GM13976 (cell line): ENCODE data around the gene UBE2R2.
"Not testable (repeated sequence)": the region's sequence is repeated elsewhere in the genome, so short reads cannot be mapped to it uniquely, and the experiment has no call there.

Experiments used
- DNase-seq: peaks from one replicate; pipeline ENCODE4 v3.0.0; 2012; ENCODE audit warnings: low spot score
- in situ Hi-C: fragments of 300-500 bp; cut with MboI; formaldehyde crosslinking; loops from one replicate; pipeline ENCODE4 v1.12.0; 2022; ENCODE audit warnings: low sequenced_read_pairs, mixed read lengths, inconsistent platforms; ENCODE audit not compliant: unreplicated experiment
- TF ChIP-seq, protein P1 (sequence below): IDR thresholded peaks from 2 replicates; pipeline ENCODE4 v1.5.1; 2012; ENCODE audit warnings: borderline replicate concordance, mild to moderate bottlenecking; ENCODE audit not compliant: insufficient read depth; ENCODE audit errors: extremely low read depth, missing control alignments, control extremely low read depth

Gene UBE2R2

DNA sequence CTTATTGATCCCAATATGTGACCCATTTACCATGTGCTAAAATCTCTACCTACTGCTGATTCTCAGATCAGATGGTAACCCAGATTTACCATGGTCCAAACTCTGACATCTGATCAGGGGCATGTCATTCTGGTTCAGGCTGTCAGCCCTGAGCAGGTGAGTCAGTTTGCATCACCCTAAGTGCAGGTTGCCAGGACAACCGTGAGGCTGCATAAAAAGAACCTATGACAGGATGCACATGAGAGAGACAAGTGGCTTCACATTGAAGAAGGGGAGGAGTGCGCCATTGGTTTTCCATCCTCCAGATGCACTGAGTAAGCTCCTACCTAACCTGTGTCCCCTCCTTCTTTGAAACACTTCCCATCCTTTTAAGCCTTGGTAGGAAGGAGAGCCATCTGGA, 22.4 kb upstream of the UBE2R2 start:
- TF ChIP-seq, protein P1, sequence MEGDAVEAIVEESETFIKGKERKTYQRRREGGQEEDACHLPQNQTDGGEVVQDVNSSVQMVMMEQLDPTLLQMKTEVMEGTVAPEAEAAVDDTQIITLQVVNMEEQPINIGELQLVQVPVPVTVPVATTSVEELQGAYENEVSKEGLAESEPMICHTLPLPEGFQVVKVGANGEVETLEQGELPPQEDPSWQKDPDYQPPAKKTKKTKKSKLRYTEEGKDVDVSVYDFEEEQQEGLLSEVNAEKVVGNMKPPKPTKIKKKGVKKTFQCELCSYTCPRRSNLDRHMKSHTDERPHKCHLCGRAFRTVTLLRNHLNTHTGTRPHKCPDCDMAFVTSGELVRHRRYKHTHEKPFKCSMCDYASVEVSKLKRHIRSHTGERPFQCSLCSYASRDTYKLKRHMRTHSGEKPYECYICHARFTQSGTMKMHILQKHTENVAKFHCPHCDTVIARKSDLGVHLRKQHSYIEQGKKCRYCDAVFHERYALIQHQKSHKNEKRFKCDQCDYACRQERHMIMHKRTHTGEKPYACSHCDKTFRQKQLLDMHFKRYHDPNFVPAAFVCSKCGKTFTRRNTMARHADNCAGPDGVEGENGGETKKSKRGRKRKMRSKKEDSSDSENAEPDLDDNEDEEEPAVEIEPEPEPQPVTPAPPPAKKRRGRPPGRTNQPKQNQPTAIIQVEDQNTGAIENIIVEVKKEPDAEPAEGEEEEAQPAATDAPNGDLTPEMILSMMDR: no peak
- in situ Hi-C loops: no loop called here
- no peak for DNase-seq

DNA sequence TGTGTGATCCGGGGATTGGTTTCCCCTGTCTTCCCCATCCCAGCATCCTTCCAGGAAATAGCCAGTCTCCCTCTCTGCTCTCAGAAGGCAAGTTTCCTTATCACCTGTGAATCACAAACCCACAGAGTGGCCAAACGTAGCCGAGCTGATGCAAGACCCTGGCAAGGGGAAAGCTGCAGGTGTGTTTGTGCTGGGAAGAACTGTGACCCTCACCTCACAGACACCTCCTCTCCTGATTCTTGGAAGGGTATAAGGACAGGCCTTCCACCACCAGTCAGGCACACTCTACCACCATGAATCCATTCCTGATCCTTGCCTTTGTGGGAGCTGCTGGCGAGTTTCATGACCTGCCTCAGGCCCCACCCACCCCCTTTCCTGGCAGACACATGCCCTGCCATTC, 21.7 kb upstream of the UBE2R2 start, which contains the start of gene PRSS3:
Gene PRSS3 (plus strand): TSS at position 281 of the 400 bp plus-strand sequence. CDS start 13 bp downstream, at position 294.
- in situ Hi-C loops: no loop called here
- no peak for DNase-seq
- TF ChIP-seq, protein P1: no peak

DNA sequence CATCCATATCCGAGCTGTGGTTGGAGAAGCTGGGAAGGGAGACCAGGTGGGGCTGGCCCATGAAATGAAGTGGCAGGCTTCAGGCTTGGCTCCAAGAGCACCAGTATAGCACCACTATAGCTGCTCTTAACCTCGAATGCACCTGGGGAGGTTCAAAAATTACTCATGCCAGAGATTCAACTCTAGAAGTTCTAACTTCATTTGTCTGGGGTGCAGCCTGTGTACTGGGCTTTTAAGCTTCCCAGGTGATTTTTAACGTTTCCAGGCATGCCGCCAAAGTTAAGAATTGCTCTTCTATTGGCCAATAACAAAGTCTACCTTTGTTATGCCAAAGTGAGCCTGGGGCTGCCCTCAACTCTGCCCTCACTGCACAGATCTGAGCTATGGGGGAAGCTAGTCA, 21.1 kb upstream of the UBE2R2 start:
- TF ChIP-seq, protein P1: no peak
- in situ Hi-C loops: no loop called here
- no peak for DNase-seq

DNA sequence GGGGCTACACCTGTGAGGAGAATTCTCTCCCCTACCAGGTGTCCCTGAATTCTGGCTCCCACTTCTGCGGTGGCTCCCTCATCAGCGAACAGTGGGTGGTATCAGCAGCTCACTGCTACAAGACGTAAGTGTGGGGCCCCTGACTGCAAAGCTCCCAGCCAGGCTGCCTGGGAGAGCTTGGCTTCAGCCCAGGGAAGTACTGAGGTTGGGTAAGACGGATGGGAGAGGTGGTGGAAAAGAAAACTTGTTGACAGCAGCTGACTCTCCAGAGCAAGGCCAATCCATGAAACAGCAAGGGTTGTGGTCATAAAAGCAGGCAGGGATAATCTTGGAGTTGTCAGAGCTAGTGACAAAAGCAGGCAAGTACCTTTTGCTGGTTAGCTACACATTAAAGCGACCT, 20.3 kb upstream of the UBE2R2 start:
- DNase-seq, in situ Hi-C loops: not testable (repeated sequence)

DNA sequence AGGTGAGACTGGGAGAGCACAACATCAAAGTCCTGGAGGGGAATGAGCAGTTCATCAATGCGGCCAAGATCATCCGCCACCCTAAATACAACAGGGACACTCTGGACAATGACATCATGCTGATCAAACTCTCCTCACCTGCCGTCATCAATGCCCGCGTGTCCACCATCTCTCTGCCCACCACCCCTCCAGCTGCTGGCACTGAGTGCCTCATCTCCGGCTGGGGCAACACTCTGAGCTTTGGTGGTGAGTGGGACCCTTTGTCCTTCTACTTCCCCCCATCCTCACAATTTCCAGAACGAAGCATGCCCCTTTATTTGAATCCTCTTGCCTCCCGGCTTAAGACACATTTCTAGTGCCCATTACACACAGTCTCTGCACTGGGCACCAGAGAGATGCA, 19.1 kb upstream of the UBE2R2 start:
- no peak for DNase-seq
- TF ChIP-seq, protein P1: no peak
- in situ Hi-C loops: no loop called here

DNA sequence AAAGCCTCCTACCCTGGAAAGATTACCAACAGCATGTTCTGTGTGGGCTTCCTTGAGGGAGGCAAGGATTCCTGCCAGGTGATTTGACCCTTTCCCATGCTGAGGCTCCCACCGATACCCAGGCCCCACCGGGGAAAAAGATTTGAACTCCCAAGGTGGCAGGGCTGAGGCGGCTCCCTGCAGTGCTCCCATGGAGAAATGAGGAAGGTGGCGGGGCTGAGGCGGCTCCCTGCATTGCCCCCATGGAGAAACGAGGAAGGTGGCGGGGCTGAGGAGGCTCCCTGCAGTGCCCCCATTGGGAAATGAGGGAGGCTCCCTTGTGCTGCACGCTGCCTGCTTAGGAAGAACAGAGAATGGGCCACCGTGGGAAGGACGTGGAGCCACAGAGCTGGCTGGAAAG, 18.4 kb upstream of the UBE2R2 start:
- TF ChIP-seq, protein P1: no peak
- in situ Hi-C loops: no loop called here
- DNase-seq: no peak

DNA sequence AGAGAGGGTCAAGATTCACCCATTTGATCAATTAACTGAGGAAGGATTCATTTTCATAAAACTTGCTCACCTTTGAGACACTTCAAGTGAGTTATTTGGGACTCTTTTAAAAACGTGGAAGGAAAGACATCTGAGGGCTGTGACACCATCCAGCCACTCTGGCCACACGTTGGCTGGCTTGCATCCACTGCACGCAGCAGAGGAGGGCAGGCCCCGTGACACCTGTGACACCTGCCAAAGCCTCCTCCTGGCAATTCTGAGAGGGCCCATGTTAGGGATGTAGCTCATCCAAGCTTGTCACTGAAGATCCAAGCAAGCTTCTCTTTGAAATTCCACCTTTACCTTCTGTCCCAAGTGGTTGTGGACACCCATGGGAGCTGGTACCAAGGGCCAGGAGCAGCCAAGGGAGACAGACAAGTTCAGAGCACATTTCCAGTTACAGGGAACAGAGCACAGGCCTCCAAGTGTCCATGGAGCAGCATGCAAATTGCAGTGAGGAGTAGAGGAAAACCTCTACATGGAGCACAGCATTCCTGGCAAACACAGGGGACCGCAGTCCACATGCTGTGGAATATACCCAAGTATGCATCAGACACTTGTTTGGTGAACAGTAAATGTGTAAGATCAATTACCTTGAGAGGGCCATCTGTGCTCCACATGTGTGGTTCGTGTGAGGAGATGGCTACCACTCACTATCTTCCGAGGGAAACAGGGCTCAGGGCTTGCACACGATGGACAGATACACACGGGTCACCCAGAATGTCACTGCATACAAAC, 16.8 kb upstream of the UBE2R2 start:
- in situ Hi-C loops: no loop called here
- DNase-seq: no peak
- TF ChIP-seq, protein P1: no peak
